ENCODE measurements around the gene YBX2.
A peak's percentile ranks its signal among the peaks of the same experiment; 100 is the strongest.

YBX2 gene

GRCh38 chr17:7249830-7250229 lies 44.6 kb downstream of the YBX2 start:
- Histone ChIP-seq H3K14ac (ENCODE audit: low read length in 2 of 2) (no peak overlapping the region), H2AK5ac (ENCODE audit: low read length, severe bottlenecking) (no peak overlapping the region), H3K9ac (ENCODE audit: low read length) (peak overlapping the region; percentile 97), H3K79me1 (replicated peaks; ENCODE audit: low read length, poor library complexity, severe bottlenecking) (peaks cover 13% of the 10 kb centered on the region), H3K4me1 (ENCODE audit: control insufficient read depth, insufficient read depth, low read depth, low read length) (peaks cover 15% of the 10 kb centered on the region), H2BK5ac (ENCODE audit: low read depth, low read length, poor library complexity, severe bottlenecking) (no peak overlapping the region), H3K4ac (ENCODE audit: low read depth in 1 of 2, low read length in 2 of 2) (no peak overlapping the region), H2AFZ (ENCODE audit: low read depth, low read length) (no peak overlapping the region), H2BK15ac (ENCODE audit: low read depth, poor library complexity, severe bottlenecking) (no peak overlapping the region), H3K23ac (ENCODE audit: low read length in 2 of 2) (no peak overlapping the region), H3K4me3 (ENCODE audit: insufficient read depth in 1 of 2, low read depth in 1 of 2, low read length in 2 of 2) (peak overlapping the region in 1 of 2 experiments; percentile 85), H4K91ac (ENCODE audit: low read length) (no peak overlapping the region), H3K36me3 (ENCODE audit: control insufficient read depth in 1 of 2, insufficient read depth in 2 of 2, low read depth in 1 of 2, low read length in 2 of 2) (peaks cover 19 to 28% of the 10 kb centered on the region in 2 experiments), H3K27me3 (ENCODE audit: control insufficient read depth in 1 of 2, insufficient read depth in 1 of 2, low read length in 2 of 2) (no peaks in the 10 kb centered on the region), H3K27ac (ENCODE audit: low read length, poor library complexity, severe bottlenecking) (no peak overlapping the region), H3K18ac (ENCODE audit: low read depth in 1 of 2, low read length in 2 of 2) (no peak overlapping the region), H2BK12ac (ENCODE audit: low read length in 2 of 2) (no peak overlapping the region), H3K4me2 (ENCODE audit: low read length, poor library complexity, severe bottlenecking) (peak overlapping the region; percentile 93), H2BK120ac (ENCODE audit: low read depth, low read length) (no peak overlapping the region), H4K8ac (ENCODE audit: low read length) (no peak overlapping the region), H3K9me3 (ENCODE audit: control insufficient read depth, low read length) (no peaks in the 10 kb centered on the region)
- WGBS = 97% methylated on average over 7 of the region's 7 CpGs
- DNase-seq = no peak

- H3K4me3 ChIP-seq (ENCODE audit: insufficient read depth in 1 of 2, low read depth in 1 of 2, low read length in 2 of 2) = peak overlapping the region in 1 of 2 experiments; percentile 14
Measured at GRCh38 chr17:7249214-7249613, 45.2 kb downstream of the YBX2 start.

GRCh38 chr17:7248796-7249195 lies 45.6 kb downstream of the YBX2 start:
- H4K91ac ChIP-seq (ENCODE audit: low read length) = no peak overlapping the region
- 90% methylated on average over 4 of the region's 4 CpGs for WGBS

More at GRCh38 chr17:7249214-7249613, 45.2 kb downstream of the YBX2 start:
- no peak for DNase-seq
- H2AFZ ChIP-seq (ENCODE audit: low read depth, low read length) = no peak overlapping the region
- H3K14ac ChIP-seq (ENCODE audit: low read length in 2 of 2) = no peak overlapping the region
- H3K4ac ChIP-seq (ENCODE audit: low read depth in 1 of 2, low read length in 2 of 2) = no peak overlapping the region
- H3K18ac ChIP-seq (ENCODE audit: low read depth in 1 of 2, low read length in 2 of 2) = no peak overlapping the region
- WGBS = 92% methylated on average over 6 of the region's 6 CpGs
- H3K23ac ChIP-seq (ENCODE audit: low read length in 2 of 2) = no peak overlapping the region
- H3K4me2 ChIP-seq (ENCODE audit: low read length, poor library complexity, severe bottlenecking) = no peak overlapping the region
- H3K4me1 ChIP-seq (ENCODE audit: control insufficient read depth, insufficient read depth, low read depth, low read length) = peaks cover 15% of the 10 kb centered on the region
- no peak overlapping the region for H2BK12ac ChIP-seq (ENCODE audit: low read length in 2 of 2)
- H3K36me3 ChIP-seq (ENCODE audit: control insufficient read depth in 1 of 2, insufficient read depth in 2 of 2, low read depth in 1 of 2, low read length in 2 of 2) = peaks cover 19 to 28% of the 10 kb centered on the region in 2 experiments
- no peak overlapping the region for H3K27ac ChIP-seq (ENCODE audit: low read length, poor library complexity, severe bottlenecking)
- no peak overlapping the region for H4K91ac ChIP-seq (ENCODE audit: low read length)
- no peak overlapping the region for H2AK5ac ChIP-seq (ENCODE audit: low read length, severe bottlenecking)
- no peaks in the 10 kb centered on the region for H3K27me3 ChIP-seq (ENCODE audit: control insufficient read depth in 1 of 2, insufficient read depth in 1 of 2, low read length in 2 of 2)
- H3K9ac ChIP-seq (ENCODE audit: low read length) = peak overlapping the region; percentile 43
- peaks cover 11% of the 10 kb centered on the region for H3K79me1 ChIP-seq (replicated peaks; ENCODE audit: low read length, poor library complexity, severe bottlenecking)
- H2BK120ac ChIP-seq (ENCODE audit: low read depth, low read length) = no peak overlapping the region
- H2BK5ac ChIP-seq (ENCODE audit: low read depth, low read length, poor library complexity, severe bottlenecking) = no peak overlapping the region
- H3K9me3 ChIP-seq (ENCODE audit: control insufficient read depth, low read length) = no peaks in the 10 kb centered on the region
- no peak overlapping the region for H4K8ac ChIP-seq (ENCODE audit: low read length)
- H2BK15ac ChIP-seq (ENCODE audit: low read depth, poor library complexity, severe bottlenecking) = no peak overlapping the region

GRCh38 chr17:7246779-7247178 lies 47.7 kb downstream of the YBX2 start:
- no peak overlapping the region for H4K91ac ChIP-seq (ENCODE audit: low read length)
- H3K9ac ChIP-seq (ENCODE audit: low read length) = peak overlapping the region; percentile 12
- no peaks in the 10 kb centered on the region for H3K9me3 ChIP-seq (ENCODE audit: control insufficient read depth, low read length)
- no peak overlapping the region for H3K23ac ChIP-seq (ENCODE audit: low read length in 2 of 2)
- H3K14ac ChIP-seq (ENCODE audit: low read length in 2 of 2) = no peak overlapping the region
- H3K27me3 ChIP-seq (ENCODE audit: control insufficient read depth in 1 of 2, insufficient read depth in 1 of 2, low read length in 2 of 2) = no peaks in the 10 kb centered on the region
- H3K4me2 ChIP-seq (ENCODE audit: low read length, poor library complexity, severe bottlenecking) = no peak overlapping the region
- H2AFZ ChIP-seq (ENCODE audit: low read depth, low read length) = no peak overlapping the region
- no peak overlapping the region for H2AK5ac ChIP-seq (ENCODE audit: low read length, severe bottlenecking)
- H3K4me3 ChIP-seq (ENCODE audit: insufficient read depth in 1 of 2, low read depth in 1 of 2, low read length in 2 of 2) = no peak overlapping the region
- H3K79me1 ChIP-seq (replicated peaks; ENCODE audit: low read length, poor library complexity, severe bottlenecking) = peaks cover 13% of the 10 kb centered on the region
- no peak overlapping the region for H3K4ac ChIP-seq (ENCODE audit: low read depth in 1 of 2, low read length in 2 of 2)
- H3K4me1 ChIP-seq (ENCODE audit: control insufficient read depth, insufficient read depth, low read depth, low read length) = peaks cover 19% of the 10 kb centered on the region
- peaks cover 23 to 30% of the 10 kb centered on the region in 2 experiments for H3K36me3 ChIP-seq (ENCODE audit: control insufficient read depth in 1 of 2, insufficient read depth in 2 of 2, low read depth in 1 of 2, low read length in 2 of 2)
- WGBS = 96% methylated on average over 3 of the region's 5 CpGs
- no peak overlapping the region for H2BK12ac ChIP-seq (ENCODE audit: low read length in 2 of 2)
- DNase-seq = no peak
- H2BK120ac ChIP-seq (ENCODE audit: low read depth, low read length) = no peak overlapping the region
- no peak overlapping the region for H3K27ac ChIP-seq (ENCODE audit: low read length, poor library complexity, severe bottlenecking)
- H4K8ac ChIP-seq (ENCODE audit: low read length) = no peak overlapping the region
- H3K18ac ChIP-seq (ENCODE audit: low read depth in 1 of 2, low read length in 2 of 2) = no peak overlapping the region
- H2BK5ac ChIP-seq (ENCODE audit: low read depth, low read length, poor library complexity, severe bottlenecking) = no peak overlapping the region
- no peak overlapping the region for H2BK15ac ChIP-seq (ENCODE audit: low read depth, poor library complexity, severe bottlenecking)

More at GRCh38 chr17:7248796-7249195, 45.6 kb downstream of the YBX2 start:
- H2BK120ac ChIP-seq (ENCODE audit: low read depth, low read length) = no peak overlapping the region
- peaks cover 11% of the 10 kb centered on the region for H3K79me1 ChIP-seq (replicated peaks; ENCODE audit: low read length, poor library complexity, severe bottlenecking)
- H3K23ac ChIP-seq (ENCODE audit: low read length in 2 of 2) = peak overlapping the region in 1 of 2 experiments; percentile 41
- no peak overlapping the region for H3K27ac ChIP-seq (ENCODE audit: low read length, poor library complexity, severe bottlenecking)
- H2AK5ac ChIP-seq (ENCODE audit: low read length, severe bottlenecking) = no peak overlapping the region
- peak overlapping the region; percentile 43 for H3K9ac ChIP-seq (ENCODE audit: low read length)
- H3K4me3 ChIP-seq (ENCODE audit: insufficient read depth in 1 of 2, low read depth in 1 of 2, low read length in 2 of 2) = no peak overlapping the region
- H3K36me3 ChIP-seq (ENCODE audit: control insufficient read depth in 1 of 2, insufficient read depth in 2 of 2, low read depth in 1 of 2, low read length in 2 of 2) = peaks cover 22 to 29% of the 10 kb centered on the region in 2 experiments
- H2BK12ac ChIP-seq (ENCODE audit: low read length in 2 of 2) = no peak overlapping the region
- no peak overlapping the region for H2AFZ ChIP-seq (ENCODE audit: low read depth, low read length)
- H3K9me3 ChIP-seq (ENCODE audit: control insufficient read depth, low read length) = no peaks in the 10 kb centered on the region
- H3K4me1 ChIP-seq (ENCODE audit: control insufficient read depth, insufficient read depth, low read depth, low read length) = peaks cover 16% of the 10 kb centered on the region
- H2BK15ac ChIP-seq (ENCODE audit: low read depth, poor library complexity, severe bottlenecking) = no peak overlapping the region
- no peak overlapping the region for H3K4ac ChIP-seq (ENCODE audit: low read depth in 1 of 2, low read length in 2 of 2)
- H3K18ac ChIP-seq (ENCODE audit: low read depth in 1 of 2, low read length in 2 of 2) = no peak overlapping the region
- no peak overlapping the region for H3K4me2 ChIP-seq (ENCODE audit: low read length, poor library complexity, severe bottlenecking)
- H3K27me3 ChIP-seq (ENCODE audit: control insufficient read depth in 1 of 2, insufficient read depth in 1 of 2, low read length in 2 of 2) = no peaks in the 10 kb centered on the region
- H3K14ac ChIP-seq (ENCODE audit: low read length in 2 of 2) = no peak overlapping the region
- peak overlapping the region; percentile 40 for H4K8ac ChIP-seq (ENCODE audit: low read length)
- no peak for DNase-seq
- H2BK5ac ChIP-seq (ENCODE audit: low read depth, low read length, poor library complexity, severe bottlenecking) = no peak overlapping the region

Data from mesenchymal stem cell (in vitro differentiated cells and primary cell).